Globus pallidus (tissue), 1 donor: ENCODE results near the gene TINAGL1.

Source experiments
- DNase-seq: peaks from one replicate; pipeline ENCODE4 v3.0.0-alpha.2; 2015; ENCODE audit warnings: low spot score

The TINAGL1 gene

DNA sequence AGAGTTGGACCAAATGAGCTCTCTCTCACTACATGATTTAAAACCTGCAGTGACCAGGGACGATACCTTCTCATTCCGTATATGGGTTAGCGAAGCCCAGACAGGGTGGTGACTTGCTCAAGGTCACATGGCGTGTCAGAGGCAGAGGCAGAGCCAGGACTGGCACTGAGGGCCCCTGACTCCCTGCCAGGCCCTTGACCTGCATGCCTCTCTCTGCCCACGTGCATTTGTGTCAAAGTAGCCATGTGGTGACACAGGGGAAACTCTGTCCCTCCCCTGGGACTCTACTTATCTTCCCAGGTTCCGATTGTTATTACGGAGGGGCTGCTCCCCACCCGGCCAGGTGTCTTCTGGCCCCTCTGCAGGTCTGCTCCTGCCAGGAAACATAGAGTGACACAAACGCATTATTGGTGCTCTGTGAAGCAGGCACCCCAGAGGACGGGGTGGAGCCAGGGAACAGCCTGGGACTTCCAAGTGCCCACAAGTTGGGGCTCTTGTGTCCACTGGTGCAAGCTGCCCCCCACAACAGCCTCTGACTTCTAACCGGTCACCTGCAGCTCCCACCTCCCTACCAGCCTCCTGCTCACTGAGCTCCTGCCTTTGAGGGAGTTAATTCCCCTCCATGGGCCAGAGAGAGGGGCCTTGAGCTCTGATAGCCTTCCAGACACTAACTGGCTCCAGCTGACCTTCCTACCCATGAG lies 7.3 kb upstream of the TINAGL1 start:
- no peak for DNase-seq

- no peak for DNase-seq
These were observed 6.6 kb upstream of the TINAGL1 start for GRCh38 chr1:31569596-31570173.

DNA sequence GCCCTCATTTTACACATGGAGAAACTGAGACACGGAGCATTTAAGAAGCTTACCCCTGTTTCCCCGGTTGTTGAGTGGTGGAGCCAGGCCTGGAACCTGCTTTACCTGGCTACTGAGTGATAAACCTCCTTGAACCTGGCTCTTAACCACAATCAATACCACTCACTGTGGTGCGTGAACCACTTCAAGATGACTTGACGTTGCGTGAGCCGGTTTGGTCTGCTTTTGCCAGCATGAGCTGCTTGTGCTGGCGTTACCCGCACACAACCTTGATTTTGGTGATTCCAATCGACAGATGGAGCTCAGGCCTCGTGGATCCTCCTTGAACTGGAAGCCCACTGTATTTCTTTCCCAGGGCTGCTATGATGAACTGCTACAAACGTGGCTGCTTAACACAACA lies 6.1 kb upstream of the TINAGL1 start:
- DNase-seq: no peak

DNA sequence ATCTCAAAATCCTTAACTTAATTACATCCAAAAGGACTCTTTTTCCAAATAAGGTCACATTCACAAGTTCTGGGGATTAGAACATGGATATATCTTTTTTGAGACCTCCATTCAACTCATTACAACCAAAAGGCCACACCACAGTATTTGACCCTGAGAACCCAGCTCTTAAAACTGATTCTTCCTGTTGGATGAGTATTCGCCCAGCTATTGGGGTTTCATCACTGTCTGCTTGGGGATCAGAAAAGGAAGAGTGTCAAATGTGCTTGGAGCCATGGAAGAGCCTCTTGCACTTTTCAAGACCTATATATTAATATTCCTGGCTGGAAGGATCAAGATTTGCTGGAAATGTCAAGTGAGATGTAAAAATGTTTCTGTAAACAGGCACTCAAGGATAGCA lies 5.4 kb upstream of the TINAGL1 start:
- DNase-seq: no peak

GRCh38 chr1:31571340-31572295 lies 4.7 kb upstream of the TINAGL1 start:
- no peak for DNase-seq

GRCh38 chr1:31572323-31573104 lies 3.8 kb upstream of the TINAGL1 start:
- DNase-seq: no peak

DNA sequence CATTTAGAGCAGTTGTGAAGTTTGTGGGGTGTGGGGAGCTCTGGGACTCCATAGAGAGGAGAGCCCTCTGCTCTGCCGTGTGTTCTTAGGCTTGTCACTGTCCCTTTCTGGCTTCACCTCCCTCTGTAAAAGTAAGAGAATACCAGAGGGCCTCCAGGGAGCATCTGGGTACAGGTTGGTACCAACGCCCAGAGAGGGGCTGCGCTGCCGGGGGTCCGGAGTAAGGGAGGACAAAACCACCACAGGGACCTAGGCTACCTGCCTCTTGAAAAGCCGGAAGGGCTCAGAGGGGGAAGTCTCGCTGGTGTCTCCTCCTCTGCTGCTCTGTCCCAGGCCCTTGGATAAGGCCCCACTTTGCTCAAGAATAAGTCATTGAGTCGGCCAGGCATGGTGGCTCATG lies 3.1 kb upstream of the TINAGL1 start:
- DNase-seq: no peak

- DNase-seq: no peak
These were observed 1.5 kb upstream of the TINAGL1 start for GRCh38 chr1:31574749-31575368.

DNA sequence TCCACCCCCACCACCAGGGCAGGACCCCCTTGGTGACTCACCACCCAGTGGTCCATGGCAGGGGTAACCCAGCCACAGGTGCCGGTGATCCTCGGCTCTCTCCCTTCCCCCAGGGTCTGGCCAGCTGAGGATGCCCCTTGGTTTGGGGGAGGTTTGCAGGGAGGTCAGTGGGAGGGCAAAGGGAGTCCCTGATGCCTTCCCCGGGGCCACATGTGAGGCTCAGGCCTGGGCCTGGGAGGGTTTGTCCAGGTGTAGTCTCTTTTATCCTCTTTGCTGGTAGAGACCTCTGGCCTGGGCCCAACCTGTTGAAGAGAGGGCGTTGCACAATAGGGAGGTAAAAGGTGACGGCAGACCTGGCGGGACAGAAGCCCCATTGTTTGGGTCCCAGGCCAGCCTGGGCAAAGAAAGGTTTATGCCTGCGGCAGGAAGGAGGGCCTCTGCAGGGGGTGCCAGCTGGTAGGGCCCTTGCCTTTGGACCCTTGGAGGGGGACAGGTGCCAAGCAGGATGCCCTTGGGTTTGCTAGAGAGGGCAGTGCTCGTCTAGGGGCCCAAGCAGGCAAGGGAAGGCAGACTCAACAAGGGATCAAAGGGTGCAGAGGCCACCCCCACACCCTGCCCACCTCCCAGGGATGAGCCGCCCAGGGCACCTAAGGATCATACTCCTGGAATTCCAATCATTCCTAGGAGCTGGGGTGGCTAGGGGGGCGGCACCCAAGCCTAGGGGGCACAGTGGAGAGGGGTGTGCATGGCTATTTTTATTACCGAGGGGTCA lies 760 bp upstream of the TINAGL1 start:
- DNase-seq: no peak

- no peak for DNase-seq
These were observed 584 bp downstream of the TINAGL1 start for GRCh38 chr1:31576743-31577455.

- no peak for DNase-seq
These were observed 1.3 kb downstream of the TINAGL1 start for GRCh38 chr1:31577515-31578192.

DNA sequence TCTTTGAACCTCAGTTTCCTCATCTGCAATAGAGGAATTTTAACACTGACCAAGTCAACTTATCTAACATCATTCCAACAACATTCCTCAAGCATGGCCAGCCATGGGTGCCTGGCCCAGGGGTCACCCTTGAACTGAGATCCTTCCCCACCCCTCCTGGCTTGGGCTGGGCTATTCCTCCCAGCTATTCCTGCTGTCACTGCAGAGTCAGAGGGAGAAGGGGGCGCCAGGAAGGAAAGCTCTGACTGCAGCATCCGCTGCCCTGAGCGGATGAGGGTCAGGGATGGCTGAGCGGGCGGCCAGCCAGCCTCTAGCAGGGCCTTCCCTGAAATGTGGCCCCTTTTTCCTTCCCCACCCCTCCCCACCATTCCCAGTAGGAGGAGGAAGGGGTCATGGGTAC lies 3.1 kb downstream of the TINAGL1 start:
- DNase-seq: no peak

DNA sequence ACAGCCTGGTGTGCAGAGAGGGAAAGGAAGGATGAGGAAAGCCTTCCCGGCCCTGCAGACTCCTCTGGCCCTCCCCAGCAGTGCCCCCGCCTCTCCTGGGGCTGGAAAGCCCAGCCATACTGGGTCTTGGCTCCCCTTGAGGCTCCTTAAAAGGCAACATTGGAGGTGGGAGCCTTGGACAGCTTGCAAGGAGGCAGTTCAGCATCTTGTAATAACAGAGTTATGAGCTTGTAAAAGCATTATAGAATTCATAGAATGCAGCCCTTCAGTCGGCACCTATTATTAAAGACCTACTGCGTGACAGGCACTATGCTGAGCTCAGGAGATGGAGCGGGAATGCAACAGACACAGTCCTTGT lies 4.2 kb downstream of the TINAGL1 start:
- no peak for DNase-seq

- DNase-seq: no peak
These were observed 4.7 kb downstream of the TINAGL1 start for GRCh38 chr1:31580891-31581603.

GRCh38 chr1:31581821-31582810 lies 5.8 kb downstream of the TINAGL1 start:
- no peak for DNase-seq

- no peak for DNase-seq
These were observed 7.0 kb downstream of the TINAGL1 start for GRCh38 chr1:31583082-31583994.
